Fibroblast of mammary gland (primary cell): Measurements from ENCODE around the gene MYH15.

Experiments
- DNase-seq: peaks from one replicate; pipeline ENCODE4 v3.0.0-alpha.2; 2010; ENCODE audit warnings: low read depth
- H3K4me3 ChIP-seq: 2 replicates; pipeline ENCODE4 v1.5.1; 2011; ENCODE audit warnings: low read depth, mild to moderate bottlenecking, low read length, moderate library complexity; ENCODE audit not compliant: control insufficient read depth
- TF ChIP-seq, protein P1 (sequence below): conservative IDR thresholded peaks from 2 replicates; pipeline ENCODE4 v1.5.1; 2011; ENCODE audit warnings: low read depth, low read length, inconsistent platforms; ENCODE audit not compliant: control insufficient read depth, insufficient read depth

The MYH15 gene

DNA sequence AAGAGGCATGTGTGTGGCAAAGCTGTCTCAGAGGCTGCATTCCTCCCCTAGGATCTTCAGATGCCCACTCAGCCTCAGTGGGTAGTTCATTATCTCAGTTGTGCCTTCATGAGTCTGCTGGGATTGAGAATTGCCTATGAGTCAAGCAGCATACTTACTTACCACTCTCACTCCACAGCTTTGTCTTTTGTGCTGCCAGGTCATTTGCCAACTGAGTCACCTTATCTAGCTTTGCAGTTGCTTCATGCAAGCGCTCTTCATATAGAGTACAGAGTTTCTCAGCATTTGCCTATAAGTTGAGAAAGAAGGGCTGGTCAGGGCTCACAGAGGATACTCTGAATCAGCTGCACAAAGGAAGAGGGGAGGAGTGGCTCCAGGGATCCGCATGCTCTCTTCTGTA lies 89.5 kb downstream of the MYH15 start:
- DNase-seq, result peak; percentile 90
- TF ChIP-seq, protein P1, sequence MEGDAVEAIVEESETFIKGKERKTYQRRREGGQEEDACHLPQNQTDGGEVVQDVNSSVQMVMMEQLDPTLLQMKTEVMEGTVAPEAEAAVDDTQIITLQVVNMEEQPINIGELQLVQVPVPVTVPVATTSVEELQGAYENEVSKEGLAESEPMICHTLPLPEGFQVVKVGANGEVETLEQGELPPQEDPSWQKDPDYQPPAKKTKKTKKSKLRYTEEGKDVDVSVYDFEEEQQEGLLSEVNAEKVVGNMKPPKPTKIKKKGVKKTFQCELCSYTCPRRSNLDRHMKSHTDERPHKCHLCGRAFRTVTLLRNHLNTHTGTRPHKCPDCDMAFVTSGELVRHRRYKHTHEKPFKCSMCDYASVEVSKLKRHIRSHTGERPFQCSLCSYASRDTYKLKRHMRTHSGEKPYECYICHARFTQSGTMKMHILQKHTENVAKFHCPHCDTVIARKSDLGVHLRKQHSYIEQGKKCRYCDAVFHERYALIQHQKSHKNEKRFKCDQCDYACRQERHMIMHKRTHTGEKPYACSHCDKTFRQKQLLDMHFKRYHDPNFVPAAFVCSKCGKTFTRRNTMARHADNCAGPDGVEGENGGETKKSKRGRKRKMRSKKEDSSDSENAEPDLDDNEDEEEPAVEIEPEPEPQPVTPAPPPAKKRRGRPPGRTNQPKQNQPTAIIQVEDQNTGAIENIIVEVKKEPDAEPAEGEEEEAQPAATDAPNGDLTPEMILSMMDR, result no peak
- H3K4me3 ChIP-seq, result no peak overlapping the region

DNA sequence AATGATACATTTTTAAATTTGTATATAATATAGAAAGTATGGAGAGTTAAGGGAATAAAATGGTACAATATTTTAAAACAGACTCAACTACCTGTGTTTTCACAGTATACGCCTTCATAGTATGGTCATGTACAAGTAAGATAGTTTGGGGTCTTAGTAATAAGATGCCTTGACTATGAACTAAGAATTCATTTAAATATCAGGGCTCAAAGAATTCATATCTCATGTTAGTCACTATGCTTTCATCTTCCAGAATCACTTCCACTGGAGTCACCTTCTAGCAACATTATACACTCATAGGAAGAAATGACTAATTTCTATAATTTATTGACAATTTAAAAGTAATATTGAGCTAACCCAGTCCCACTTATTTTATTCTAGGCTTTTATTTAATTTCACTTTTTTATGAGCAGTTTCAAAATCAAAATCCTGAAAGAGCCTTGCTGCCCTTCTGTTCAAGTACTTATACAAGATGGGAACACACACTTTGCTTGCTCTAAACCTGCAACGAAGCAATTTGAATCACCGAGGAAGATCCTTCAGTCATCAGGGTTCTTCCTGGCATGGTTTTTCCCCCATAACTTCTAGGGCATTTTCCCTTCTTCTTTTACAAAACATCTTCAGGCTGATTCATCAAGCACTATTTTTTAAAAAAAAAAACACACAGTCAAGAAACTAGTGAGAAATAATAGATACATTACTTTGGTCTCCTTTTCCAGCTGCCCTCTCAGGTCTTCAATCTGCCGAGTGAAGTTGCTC lies 94.1 kb downstream of the MYH15 start:
- TF ChIP-seq, protein P1, result no peak
- H3K4me3 ChIP-seq, result no peak overlapping the region
- DNase-seq, result peak; percentile 31

DNA sequence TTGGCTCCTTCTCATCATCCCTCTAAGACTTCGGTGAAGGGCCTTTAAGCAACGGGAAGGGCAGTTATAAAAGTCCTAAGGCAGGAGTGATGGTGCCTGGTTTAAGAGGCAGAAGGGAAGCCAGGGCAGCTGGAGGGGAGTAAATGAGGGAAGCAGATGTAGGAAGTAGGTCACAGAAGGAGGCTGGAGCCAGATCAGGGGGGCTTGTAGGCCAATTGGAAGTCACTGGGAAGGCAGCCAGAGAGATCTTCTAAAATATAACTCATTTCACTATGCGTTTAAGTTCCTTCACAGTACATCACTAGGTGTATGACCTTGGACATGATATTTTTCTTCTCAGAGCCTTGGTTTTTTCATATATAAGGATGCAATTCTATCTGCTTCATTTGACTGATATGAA lies 94.7 kb downstream of the MYH15 start:
- H3K4me3 ChIP-seq, result no peak overlapping the region
- TF ChIP-seq, protein P1, result no peak
- peak; percentile 12 for DNase-seq

DNA sequence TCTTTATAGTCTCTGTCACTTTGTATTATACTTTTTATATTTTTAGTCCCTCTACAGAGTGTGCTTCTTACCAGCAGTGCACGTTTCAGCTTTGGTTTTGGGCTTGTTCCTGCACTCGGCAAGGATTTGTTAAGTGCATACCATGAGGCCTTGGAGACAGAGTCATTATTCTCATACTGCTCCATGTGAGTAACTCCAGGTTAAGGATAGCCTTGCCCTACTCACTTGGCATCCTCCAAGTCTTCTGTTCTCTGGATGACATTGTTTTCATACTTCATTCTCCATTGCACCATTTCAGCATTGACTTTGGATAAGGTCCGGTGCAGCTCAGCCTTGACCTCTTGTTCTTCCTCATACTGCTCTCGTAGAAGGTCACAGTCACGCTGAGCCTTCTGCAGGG lies 96.4 kb downstream of the MYH15 start:
- TF ChIP-seq, protein P1, result no peak
- no peak overlapping the region for H3K4me3 ChIP-seq
- DNase-seq, result no peak

DNA sequence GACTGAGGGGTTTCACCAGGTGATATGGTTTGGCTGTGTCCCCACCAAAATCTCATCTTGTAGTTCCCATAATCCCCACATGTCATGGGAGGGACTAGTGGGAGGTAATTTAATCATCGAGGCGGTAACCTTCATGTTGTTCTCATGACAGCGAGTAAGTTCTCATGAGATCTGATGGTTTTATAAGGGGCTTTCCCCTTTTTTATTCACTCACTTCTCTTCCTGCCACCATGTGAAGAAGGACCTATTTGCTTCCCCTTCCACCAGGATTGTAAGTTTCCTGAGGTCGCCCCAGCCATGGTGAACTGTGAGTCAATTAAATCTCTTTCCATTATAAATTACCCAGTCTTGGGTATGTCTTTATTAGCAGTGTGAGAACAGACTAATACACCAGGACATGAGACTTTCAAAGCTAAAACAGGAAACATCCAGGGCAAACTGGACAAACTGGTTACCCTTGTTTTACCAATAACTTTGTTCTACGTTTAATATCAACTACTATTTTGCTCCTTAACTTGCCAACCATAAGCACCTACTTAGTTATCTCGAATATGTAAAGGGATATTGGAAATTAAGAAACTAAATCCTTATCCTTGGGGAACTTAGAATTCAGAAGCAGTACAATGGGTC lies 98.2 kb downstream of the MYH15 start:
- DNase-seq, result no peak
- no peak overlapping the region for H3K4me3 ChIP-seq
- TF ChIP-seq, protein P1, result no peak

DNA sequence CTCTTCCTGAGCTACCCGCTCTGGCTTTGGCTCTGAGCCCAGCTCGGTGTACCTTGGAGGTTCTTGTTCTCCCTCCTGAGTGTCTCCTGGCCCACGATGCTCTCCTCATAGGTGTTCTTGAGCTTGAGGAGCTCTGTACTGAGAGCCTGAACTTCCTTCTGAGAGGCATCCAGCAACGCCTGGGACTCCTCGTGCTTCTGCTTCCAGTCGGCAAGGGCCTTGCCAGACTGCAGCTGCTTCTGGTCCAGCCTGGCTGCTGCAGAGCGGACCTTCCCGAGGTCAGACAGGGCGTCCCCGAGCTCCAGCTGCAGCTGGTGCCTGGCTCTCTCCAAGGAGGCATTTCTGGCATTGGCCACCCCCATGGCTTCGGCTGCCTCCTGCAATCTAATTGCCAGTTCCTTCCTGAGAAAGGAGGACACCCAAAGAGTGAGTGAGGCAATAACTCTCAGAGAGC lies 99.8 kb downstream of the MYH15 start:
- H3K4me3 ChIP-seq, result no peak overlapping the region
- TF ChIP-seq, protein P1, result no peak
- DNase-seq, result no peak
